GM18861 (cell line): ENCODE results near the gene P2RY8.

Experiments used
- ATAC-seq: cut with Tn5 transposase; IDR thresholded peaks from one replicate; pipeline ENCODE4 v1.9.1; 2021; ENCODE audit not compliant: unreplicated experiment

Gene P2RY8

DNA sequence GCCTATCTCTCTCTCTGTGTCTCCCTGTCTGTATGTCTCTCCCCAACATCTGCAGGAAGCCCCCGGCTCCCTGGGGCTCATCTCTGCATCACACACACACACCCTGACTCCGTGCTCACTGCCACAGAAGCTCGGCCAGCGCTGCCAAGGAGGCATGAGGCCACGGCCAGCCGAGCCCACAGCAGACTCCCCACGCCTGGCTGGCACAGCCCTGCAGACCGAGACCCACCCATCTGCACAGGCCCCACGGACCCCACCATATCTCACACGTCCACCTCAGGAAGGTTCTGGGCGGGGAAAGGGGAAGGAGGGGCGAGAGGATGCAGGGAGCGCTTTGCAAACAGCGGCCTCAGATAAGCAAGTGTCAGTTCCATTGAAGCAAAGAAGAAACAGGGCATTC is 116.6 kb downstream of the P2RY8 start:
- ATAC-seq: no peak

DNA sequence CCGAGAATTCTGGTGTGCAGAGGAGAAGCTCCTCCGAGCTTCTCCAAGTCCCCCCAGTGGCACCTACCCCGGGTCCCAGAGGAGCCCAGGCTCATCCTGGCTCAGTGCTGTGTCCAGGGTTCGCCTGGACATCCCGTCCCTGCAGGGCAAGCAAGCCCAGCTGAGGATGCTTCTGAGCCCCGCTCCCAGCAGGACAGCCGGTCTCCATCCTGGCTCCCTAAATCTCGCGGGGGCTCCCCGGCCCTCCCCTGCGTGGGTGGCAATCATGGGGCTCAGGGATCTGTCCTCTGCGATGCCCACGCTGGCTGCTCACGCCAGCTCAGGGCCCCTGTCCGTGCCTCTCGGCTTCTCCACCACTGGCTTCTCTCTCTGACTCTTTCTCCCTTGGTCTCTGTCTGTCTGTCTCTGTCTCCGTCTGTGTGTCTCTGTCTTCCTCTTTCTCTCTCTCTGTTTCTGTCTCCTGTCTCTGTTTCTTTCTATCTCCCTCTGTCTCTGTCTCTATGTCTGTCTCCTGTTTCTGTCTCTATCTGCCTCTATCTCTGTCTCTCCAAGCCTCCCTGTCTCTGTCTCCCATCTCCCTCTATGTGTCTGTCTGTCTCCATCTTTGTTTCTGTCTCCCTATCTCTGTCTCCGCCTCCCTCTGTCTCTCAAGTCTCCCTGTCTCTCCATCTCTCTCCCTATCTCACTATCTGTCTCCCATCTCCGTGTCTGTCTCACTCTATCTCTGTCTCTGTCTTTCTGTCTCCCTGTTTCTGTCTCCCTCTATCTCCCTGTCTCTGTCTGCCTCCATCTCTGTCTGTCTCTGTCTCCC is 117.2 kb downstream of the P2RY8 start:
- no peak for ATAC-seq

DNA sequence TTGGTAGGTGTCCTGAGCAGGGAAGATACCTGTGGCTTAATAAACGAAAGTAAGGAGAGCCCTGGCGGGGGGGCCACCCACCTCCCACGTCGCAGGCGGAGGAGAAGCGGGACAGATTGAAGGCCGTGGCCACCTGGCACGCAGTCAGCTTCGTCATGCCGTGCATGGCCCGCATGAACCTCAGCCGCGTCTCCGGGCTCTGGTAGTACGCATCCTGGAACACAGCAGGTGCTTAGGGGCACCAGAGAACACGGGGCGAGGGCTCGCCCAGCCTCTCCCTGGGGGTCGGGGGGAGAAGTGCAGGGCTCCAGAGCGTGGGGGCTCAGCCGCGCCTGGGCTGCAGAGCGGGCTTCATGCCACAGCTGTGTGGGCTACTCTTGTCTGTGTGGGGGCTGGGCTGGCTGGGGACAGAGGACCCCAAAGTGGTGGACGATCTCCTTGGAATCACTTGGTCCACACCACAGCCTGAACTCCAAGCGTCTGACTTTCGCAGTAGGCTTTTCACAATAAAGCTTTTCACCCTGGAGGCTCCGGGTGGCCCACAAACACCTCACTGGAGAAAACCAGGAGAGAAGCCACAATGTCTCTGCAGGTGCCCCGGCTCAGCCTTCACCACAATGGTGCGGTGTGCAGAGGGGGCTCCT is 118.0 kb downstream of the P2RY8 start:
- no peak for ATAC-seq

DNA sequence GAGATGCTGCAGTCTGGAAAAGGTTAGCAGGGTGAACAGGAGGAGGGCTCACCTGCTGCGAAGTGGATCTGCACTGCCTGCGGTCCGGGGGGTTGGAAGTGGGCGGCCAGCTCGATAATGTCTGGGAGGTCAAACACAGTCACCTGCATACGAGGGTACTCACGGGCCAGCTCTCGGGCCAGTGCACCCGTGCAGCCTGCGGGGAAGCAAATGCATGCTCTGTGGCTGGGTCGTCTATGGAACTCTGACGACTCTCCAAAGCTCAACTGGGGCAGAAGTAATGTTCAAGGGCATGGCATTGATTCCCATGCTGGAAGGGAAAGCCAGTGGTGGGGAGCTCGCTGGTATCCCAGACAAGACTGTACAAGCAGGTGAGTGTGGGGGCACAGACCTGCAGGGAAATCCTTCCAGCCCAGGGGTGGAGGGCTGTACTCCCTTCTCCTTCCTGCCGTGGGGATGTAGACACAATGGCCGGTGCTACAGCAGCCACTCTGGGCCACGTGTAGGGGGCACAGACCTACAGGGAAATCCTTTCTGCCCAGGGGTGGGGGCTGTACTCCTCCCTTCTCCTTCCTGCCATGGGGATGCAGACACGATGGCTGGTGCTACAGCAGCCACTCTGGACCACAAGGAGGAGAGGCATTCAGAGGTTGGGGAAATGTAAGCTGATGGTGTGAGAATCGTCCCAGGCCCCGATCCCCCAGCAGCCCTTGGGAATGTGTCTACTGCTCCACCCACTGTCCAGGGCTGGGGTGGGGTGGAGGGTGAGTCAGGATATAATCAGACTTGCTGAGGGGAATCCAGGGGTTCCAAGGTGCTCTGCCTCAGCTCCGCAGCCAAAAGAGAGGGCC is 118.8 kb downstream of the P2RY8 start:
- no peak for ATAC-seq

DNA sequence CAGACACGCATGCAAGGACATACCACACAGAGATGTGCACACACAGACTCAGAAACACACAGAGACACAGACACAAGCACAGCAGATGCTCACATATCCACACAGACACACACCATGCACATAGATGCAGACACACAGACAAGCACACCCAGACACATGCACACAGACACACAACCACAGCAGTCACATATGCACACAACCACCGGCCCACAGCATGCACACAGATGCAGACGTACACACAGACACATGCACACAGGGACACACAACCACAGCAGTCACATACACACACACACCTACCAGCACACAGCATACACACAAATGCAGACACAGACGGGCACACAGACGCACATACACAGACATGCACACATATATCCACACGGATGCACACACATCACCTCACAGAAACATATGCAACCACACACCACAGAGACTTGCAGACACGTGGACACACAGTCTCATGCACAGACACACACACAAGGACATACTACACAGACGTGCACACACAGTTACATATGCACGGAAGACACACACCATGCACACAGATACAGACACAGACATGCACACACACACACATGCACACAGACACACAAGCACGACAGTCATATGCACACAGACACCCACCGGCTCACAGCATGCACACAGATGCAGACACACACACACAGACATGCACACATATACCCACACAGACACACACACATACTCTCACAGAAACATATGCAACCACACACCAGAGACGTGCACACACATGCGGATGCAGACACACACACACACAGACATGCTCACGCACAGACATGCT is 119.8 kb downstream of the P2RY8 start:
- no peak for ATAC-seq

DNA sequence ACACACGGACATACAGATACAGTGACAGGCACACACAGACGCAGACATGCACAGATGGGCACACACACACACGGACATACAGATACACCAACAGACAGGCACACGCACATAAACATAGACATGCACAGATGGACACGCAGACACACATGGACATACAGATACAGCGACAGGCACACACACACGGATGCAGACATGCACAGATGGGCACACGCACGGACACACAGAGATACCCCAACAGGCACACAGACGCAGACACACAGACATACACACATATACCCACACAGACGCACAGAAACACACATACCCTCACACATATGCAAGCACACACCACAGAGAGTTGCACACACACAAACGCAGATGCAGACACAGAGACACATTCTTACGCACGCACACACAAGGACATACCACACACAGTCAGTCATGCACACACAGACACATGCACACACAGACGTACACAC is 120.6 kb downstream of the P2RY8 start:
- ATAC-seq: no peak
